Neural cell (in vitro differentiated cells): ENCODE results near the gene HSD11B1L.

ENCODE experiments used
- EP300 ChIP-seq: fragments of 450-650 bp; conservative IDR thresholded peaks from 2 replicates; pipeline ENCODE4 v1.6.1; 2014; ENCODE audit warnings: antibody characterized with exemption, mild to moderate bottlenecking, moderate library complexity; ENCODE audit not compliant: poor library complexity, severe bottlenecking
- EZH2 ChIP-seq: fragments of 200-600, 300-800 bp; shearing (Covaris generic), sonication (generic); IDR thresholded peaks from 2 replicates; pipeline ENCODE4 v1.6.1; 2014; ENCODE audit warnings: antibody characterized with exemption, low read length, borderline replicate concordance, mild to moderate bottlenecking; ENCODE audit not compliant: insufficient read depth, poor library complexity, severe bottlenecking
- POLR2AphosphoS5 ChIP-seq: IDR thresholded peaks from 2 replicates; pipeline ENCODE4 v1.6.1; 2012
- RAD21 ChIP-seq: fragments of 450-650 bp; conservative IDR thresholded peaks from 2 replicates; pipeline ENCODE4 v1.6.1; 2014; ENCODE audit warnings: antibody characterized with exemption, mild to moderate bottlenecking, moderate library complexity
- TF ChIP-seq, protein P1 (sequence below): fragments of 450-650 bp; IDR thresholded peaks from 2 replicates; pipeline ENCODE4 v1.5.1; 2014; ENCODE audit warnings: antibody characterized with exemption, mild to moderate bottlenecking, moderate library complexity; ENCODE audit not compliant: poor library complexity, severe bottlenecking

GRCh38 chr19:5631567-5632240, 49.1 kb upstream of the HSD11B1L start:
- TF ChIP-seq, protein P1, sequence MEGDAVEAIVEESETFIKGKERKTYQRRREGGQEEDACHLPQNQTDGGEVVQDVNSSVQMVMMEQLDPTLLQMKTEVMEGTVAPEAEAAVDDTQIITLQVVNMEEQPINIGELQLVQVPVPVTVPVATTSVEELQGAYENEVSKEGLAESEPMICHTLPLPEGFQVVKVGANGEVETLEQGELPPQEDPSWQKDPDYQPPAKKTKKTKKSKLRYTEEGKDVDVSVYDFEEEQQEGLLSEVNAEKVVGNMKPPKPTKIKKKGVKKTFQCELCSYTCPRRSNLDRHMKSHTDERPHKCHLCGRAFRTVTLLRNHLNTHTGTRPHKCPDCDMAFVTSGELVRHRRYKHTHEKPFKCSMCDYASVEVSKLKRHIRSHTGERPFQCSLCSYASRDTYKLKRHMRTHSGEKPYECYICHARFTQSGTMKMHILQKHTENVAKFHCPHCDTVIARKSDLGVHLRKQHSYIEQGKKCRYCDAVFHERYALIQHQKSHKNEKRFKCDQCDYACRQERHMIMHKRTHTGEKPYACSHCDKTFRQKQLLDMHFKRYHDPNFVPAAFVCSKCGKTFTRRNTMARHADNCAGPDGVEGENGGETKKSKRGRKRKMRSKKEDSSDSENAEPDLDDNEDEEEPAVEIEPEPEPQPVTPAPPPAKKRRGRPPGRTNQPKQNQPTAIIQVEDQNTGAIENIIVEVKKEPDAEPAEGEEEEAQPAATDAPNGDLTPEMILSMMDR = no peak
- TF ChIP-seq RAD21 = no peak
- TF ChIP-seq EZH2 = no peak
- no peak for TF ChIP-seq POLR2AphosphoS5
- TF ChIP-seq EP300 = no peak
